GM21528 (cell line): ENCODE data around the gene ZNF622.

Experiments used
- ATAC-seq: cut with Tn5 transposase; IDR thresholded peaks from one replicate; pipeline ENCODE4 v1.9.1; 2021; ENCODE audit warnings: mild to moderate bottlenecking, moderate library complexity; ENCODE audit not compliant: unreplicated experiment, low FRiP score

The ZNF622 gene

GRCh38 chr5:16465544-16466432 is at the start of gene ZNF622:
Gene ZNF622 (minus strand): TSS chr5:16465800. CDS start chr5:16465665, 135 bp downstream.
- ATAC-seq: peak; percentile 92

- ATAC-seq: no peak
These were observed 44.5 kb upstream of the ZNF622 start for GRCh38 chr5:16510098-16510497.

- no peak for ATAC-seq
These were observed 43.3 kb upstream of the ZNF622 start for GRCh38 chr5:16508730-16509531.

GRCh38 chr5:16507716-16508115 is 42.1 kb upstream of the ZNF622 start:
- no peak for ATAC-seq

GRCh38 chr5:16505904-16506303 is 40.3 kb upstream of the ZNF622 start:
- no peak for ATAC-seq

- ATAC-seq: no peak
These were observed 39.7 kb upstream of the ZNF622 start for GRCh38 chr5:16505140-16505891.

GRCh38 chr5:16504571-16504970 is 39.0 kb upstream of the ZNF622 start:
- no peak for ATAC-seq

GRCh38 chr5:16502866-16503265 is 37.3 kb upstream of the ZNF622 start:
- no peak for ATAC-seq

GRCh38 chr5:16500024-16500423 is 34.4 kb upstream of the ZNF622 start:
- no peak for ATAC-seq

GRCh38 chr5:16497546-16497945 is 31.9 kb upstream of the ZNF622 start:
- ATAC-seq: no peak

- no peak for ATAC-seq
These were observed 27.7 kb upstream of the ZNF622 start for GRCh38 chr5:16493261-16493660.

- ATAC-seq: no peak
These were observed 27.0 kb upstream of the ZNF622 start for GRCh38 chr5:16492398-16493140.

- ATAC-seq: no peak
These were observed 25.3 kb upstream of the ZNF622 start for GRCh38 chr5:16490911-16491310.

- peak; percentile 61 for ATAC-seq
These were observed 23.8 kb upstream of the ZNF622 start for GRCh38 chr5:16489322-16489791.

- no peak for ATAC-seq
These were observed 21.9 kb upstream of the ZNF622 start for GRCh38 chr5:16487456-16487855.

GRCh38 chr5:16486711-16487111 is 21.1 kb upstream of the ZNF622 start:
- ATAC-seq: no peak

- ATAC-seq: no peak
These were observed 20.1 kb upstream of the ZNF622 start for GRCh38 chr5:16485656-16486055.

- no peak for ATAC-seq
These were observed 18.5 kb upstream of the ZNF622 start for GRCh38 chr5:16484081-16484480.

- no peak for ATAC-seq
These were observed 17.8 kb upstream of the ZNF622 start for GRCh38 chr5:16483361-16483760.

- no peak for ATAC-seq
These were observed 17.3 kb upstream of the ZNF622 start for GRCh38 chr5:16482891-16483290.
